Esophagus muscularis mucosa (tissue), 3 donors: ENCODE data around the gene SGTB.

Source experiments
- CTCF ChIP-seq, 3 experiments: fragments of 200-600 bp in 2 of 3; fragments of 450-650 bp in 1 of 3; sonication (generic) in 2 of 3; IDR thresholded peaks; one replicate each; pipeline ENCODE4 v1.5.1; 2017 to 2019; ENCODE audit warnings: antibody characterized with exemption in 3 of 3, mild to moderate bottlenecking in 2 of 3, moderate library complexity in 1 of 3
- POLR2A ChIP-seq: fragments of 450-650 bp; IDR thresholded peaks from one replicate; pipeline ENCODE4 v1.6.1; 2017; ENCODE audit warnings: antibody characterized with exemption, moderate library complexity, mild to moderate bottlenecking, low read depth
- POLR2AphosphoS5 ChIP-seq, 2 donors: sonication (generic); formaldehyde crosslinking; IDR thresholded peaks; one replicate each; pipeline ENCODE4 v1.6.1; 2017; ENCODE audit warnings: antibody characterized with exemption in 2 of 2

DNA sequence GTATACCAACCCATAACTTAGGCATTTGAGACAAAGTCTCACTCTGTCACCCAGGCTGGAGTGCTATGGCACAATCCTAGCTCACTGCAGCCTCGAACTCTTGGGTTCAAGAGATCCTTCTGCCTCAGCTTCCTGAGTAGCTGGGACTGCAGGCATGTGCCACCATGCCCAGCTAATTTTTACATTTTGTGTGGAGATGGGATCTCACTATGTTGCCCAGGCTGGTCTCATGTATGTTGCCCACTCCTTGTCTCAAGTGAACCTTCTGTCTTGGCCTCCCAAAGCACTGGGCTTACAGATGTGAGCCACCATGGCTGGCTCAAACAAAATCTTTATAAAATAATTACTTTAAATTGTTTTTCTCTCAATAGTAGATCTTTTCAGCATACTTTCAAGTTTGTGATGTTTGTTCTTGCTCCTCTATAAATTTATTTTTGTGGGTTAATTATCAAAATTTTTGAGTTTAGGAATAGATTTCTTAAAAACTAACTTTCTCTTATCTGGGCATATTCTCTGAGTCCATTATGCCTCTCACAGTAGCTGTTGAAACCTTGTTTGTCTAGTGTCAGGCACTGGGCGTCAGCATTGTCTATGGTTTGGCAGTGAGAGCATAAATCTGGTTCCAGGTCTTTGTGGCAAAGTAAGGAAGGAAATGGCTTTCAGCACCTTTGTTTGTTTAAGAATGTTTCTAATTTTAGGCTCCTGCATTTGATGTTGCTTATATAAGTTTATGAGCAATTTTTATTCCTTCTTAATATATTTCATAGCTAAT, 38.8 kb upstream of the SGTB start:
- TF ChIP-seq CTCF (IDR thresholded peaks at IDR 0.05) (peak in 1 of 3 experiments; percentile 15), POLR2A (no peak), POLR2AphosphoS5 (IDR thresholded peaks at IDR 0.05) (no peak)
